Aorta (tissue), 5 donors: ENCODE measurements around the gene BMS1. TPM values are rescaled to one million over a fixed set of nuclear protein-coding genes. Genes with fewer than 3 reads are reported as not detected.
"Not testable (repeated sequence)": the region's sequence is repeated elsewhere in the genome, so short reads cannot be mapped to it uniquely, and the experiment has no call there.

ENCODE experiments used
- ATAC-seq: fragments of 200-7000 bp; cut with Tn5 transposase; one replicate; pipeline ENCODE4 v1.9.1; 2022; ENCODE audit warnings: moderate library complexity; ENCODE audit not compliant: low FRiP score
- DNase-seq, 2 donors: peaks; one replicate each; pipeline ENCODE4 v3.0.0-alpha.2; 2020
- H3K27ac ChIP-seq, 2 donors: one replicate each; pipeline ENCODE4 v1.5.1; 2013; ENCODE audit warnings: low read length in 2 of 2, mild to moderate bottlenecking in 2 of 2, moderate library complexity in 2 of 2, control low read depth in 1 of 2, inconsistent platforms in 1 of 2, low read depth in 1 of 2
- H3K27me3 ChIP-seq, 2 donors: one replicate each; pipeline ENCODE4 v1.6.1; 2013; ENCODE audit warnings: control low read depth in 1 of 2, low read length in 1 of 2, mild to moderate bottlenecking in 1 of 2, moderate library complexity in 1 of 2; ENCODE audit not compliant: insufficient read depth in 2 of 2, control insufficient read depth in 1 of 2
- H3K36me3 ChIP-seq, 2 donors: one replicate each; pipeline ENCODE4 v1.6.1; 2013; ENCODE audit warnings: control low read depth in 1 of 2, low read length in 1 of 2, mild to moderate bottlenecking in 1 of 2; ENCODE audit not compliant: insufficient read depth in 2 of 2, control insufficient read depth in 1 of 2
- H3K4me1 ChIP-seq, 2 donors: one replicate each; pipeline ENCODE4 v1.6.1; 2013; ENCODE audit warnings: low read length in 2 of 2, control low read depth in 1 of 2, mild to moderate bottlenecking in 1 of 2, moderate library complexity in 1 of 2; ENCODE audit not compliant: insufficient read depth in 2 of 2, control insufficient read depth in 1 of 2
- H3K4me3 ChIP-seq, 2 donors: one replicate each; pipeline ENCODE4 v1.5.1; 2013; ENCODE audit warnings: low read length in 2 of 2, control low read depth in 1 of 2, mild to moderate bottlenecking in 1 of 2
- H3K9me3 ChIP-seq: one replicate; pipeline ENCODE4 v1.6.1; 2013; ENCODE audit warnings: mild to moderate bottlenecking, low read length; ENCODE audit not compliant: control insufficient read depth
- WGBS, 2 donors: extraction: QIAGEN DNeasy Blood & Tissue Kit; methylation state at CpG; one replicate each; pipeline ENCODE4 v1.1.7; 2013; 5-methylcytosine and 5-hydroxymethylcytosine counted together
- intact Hi-C, 2 donors: fragments of 100-400 bp; cut with DNase I; formaldehyde crosslinking; loops; one replicate each; pipeline versions ENCODE4 v1.14.2 to v1.15.0; 2022
- long read RNA-seq, 2 donors: library from polyadenylated mRNA; unstranded; transcript quantifications; one replicate each; pipeline ENCODE4 v2.0.0, GENCODE V29; 2020 to 2021
- polyA plus RNA-seq, 2 donors: library from polyadenylated mRNA; stranded (reverse); fragments of 200-250 nt; gene quantifications; one replicate each; pipeline ENCODE4 v1.2.3, GENCODE V29; 2013
- total RNA-seq, 2 donors: library from RNA; stranded (reverse); fragmentation: NEBNext Ultra II Directional; extraction: Animal tissue kit (Norgen Biotek cat#: 25700); gene quantifications; one replicate each; pipeline ENCODE4 v1.2.1, GENCODE V29; 2021
- donor health status: healthy with polysubstance abuse.
- donor health status: Bipolar disorder and iron deficiency.
- donor health status: DM: no; HTN: no; CAD: no.
- donor health status: DM: no; HTN: no; CAD: no.
- donor health status: DM: yes; HTN: yes; CAD: no.

BMS1 gene
- total RNA-seq (10 to 100 TPM; 12.8 to 13.4 TPM), polyA plus RNA-seq (1 to 10 TPM; 4.3 to 8.5 TPM)
- long read RNA-seq, donor 1, partial matches to known transcripts = 142 of 175 reads
- long read RNA-seq, donor 1, other reads (novel, unspliced or antisense) = 33 of 175 reads
- long read RNA-seq, donor 2, full-length matches to known transcripts = 2 of 13 reads
- long read RNA-seq, donor 2, partial matches to known transcripts = 9 of 13 reads
- long read RNA-seq, donor 2, other reads (novel, unspliced or antisense) = 2 of 13 reads

- Histone ChIP-seq H3K4me3 (peak within 1 kb of the TSS; percentile 49 to 69), H3K27ac (peak within 1 kb of the TSS; percentile 9 to 79), H3K4me1 (no peaks in the 10 kb centered on the region), H3K36me3 (peaks cover 0 to 5% of the 10 kb centered on the region in 2 donors), H3K27me3 (no peaks in the 10 kb centered on the region), H3K9me3 (no peaks in the 10 kb centered on the region)
- peak; percentile 93 for DNase-seq
- peak; percentile 97 for ATAC-seq
- intact Hi-C loops = loop anchor here in 1 of 2 donors (2.0 to 10.0 kb wide), 2 partner anchors 28 to 352 kb away; partner anchors contain the start of gene CSGALNACT2
- 0 to 1% methylated on average over 58 to 60 of the region's 60 CpGs for WGBS, 2 donors
These were observed at the start of gene BMS1 for GRCh38 chr10:42782446-42783180. TSS of gene BMS1 (plus strand) at chr10:42782795. CDS start at chr10:42784395, 1,600 bp downstream.

DNA sequence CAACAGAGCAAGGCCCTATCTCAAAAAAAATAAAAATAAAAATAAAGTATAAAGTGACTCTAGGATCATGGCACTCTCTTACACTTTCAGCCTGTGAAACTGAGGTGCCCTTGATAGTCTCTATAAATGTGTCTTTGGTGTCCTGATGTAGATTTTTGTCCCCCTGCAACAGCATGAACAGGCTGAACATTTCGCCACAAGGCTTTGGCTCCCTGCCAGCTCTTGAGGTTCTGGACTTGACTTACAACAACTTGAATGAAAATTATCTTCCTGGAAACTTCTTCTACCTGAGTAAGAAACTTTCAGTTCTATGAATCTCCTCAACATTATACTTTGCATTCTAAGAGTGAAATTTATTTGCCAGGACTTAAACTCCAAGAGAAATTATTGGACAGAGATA, 48.1 kb upstream of the BMS1 start:
- no peak for ATAC-seq
- 18 to 22% methylated on average over 1 of the region's 1 CpG for WGBS, 2 donors

GRCh38 chr10:42738679-42739078, 43.9 kb upstream of the BMS1 start:
- Histone ChIP-seq H3K4me1 (no peaks in the 10 kb centered on the region), H3K27ac (no peak overlapping the region), H3K9me3 (peaks cover 3% of the 10 kb centered on the region), H3K36me3 (no peaks in the 10 kb centered on the region), H3K27me3 (no peaks in the 10 kb centered on the region), H3K4me3 (no peak overlapping the region)
- intact Hi-C loops = no loop called here
- ATAC-seq = no peak
- no peak for DNase-seq
- 65 to 72% methylated on average over 3 of the region's 3 CpGs for WGBS, 2 donors

More for the DNA sequence above, 48.1 kb upstream of the BMS1 start:
- H3K4me1 ChIP-seq = no peaks in the 10 kb centered on the region
- H3K36me3 ChIP-seq = no peaks in the 10 kb centered on the region
- H3K27ac ChIP-seq = no peak overlapping the region
- intact Hi-C loops = no loop called here
- H3K9me3 ChIP-seq = no peaks in the 10 kb centered on the region
- H3K27me3 ChIP-seq = no peaks in the 10 kb centered on the region
- H3K4me3 ChIP-seq = no peak overlapping the region
- no peak for DNase-seq

DNA sequence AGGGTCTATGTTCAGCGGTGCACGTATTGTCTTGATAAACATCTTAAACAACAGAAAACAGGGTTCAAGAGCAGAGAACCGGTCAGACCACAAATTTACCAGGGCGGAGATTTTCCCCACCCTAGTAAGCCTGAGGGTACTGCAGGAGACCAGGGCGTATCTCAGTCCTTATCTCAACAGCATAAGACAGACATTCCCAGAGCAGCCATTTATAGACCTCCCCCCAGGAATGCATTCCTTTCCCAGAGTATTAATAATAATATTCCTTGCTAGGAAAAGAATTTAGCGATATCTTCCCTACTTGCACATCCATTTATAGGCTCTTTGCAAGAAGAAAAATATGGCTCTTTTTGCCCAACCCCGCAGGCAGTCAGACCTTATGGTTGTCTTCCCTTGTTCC, 41.1 kb upstream of the BMS1 start:
- H3K4me1 ChIP-seq, DNase-seq, H3K36me3 ChIP-seq, H3K9me3 ChIP-seq, intact Hi-C loops, H3K4me3 ChIP-seq, ATAC-seq, H3K27ac ChIP-seq, H3K27me3 ChIP-seq: not testable (repeated sequence)
- 90% methylated on average over 7 of the region's 7 CpGs for WGBS, 2 donors

DNA sequence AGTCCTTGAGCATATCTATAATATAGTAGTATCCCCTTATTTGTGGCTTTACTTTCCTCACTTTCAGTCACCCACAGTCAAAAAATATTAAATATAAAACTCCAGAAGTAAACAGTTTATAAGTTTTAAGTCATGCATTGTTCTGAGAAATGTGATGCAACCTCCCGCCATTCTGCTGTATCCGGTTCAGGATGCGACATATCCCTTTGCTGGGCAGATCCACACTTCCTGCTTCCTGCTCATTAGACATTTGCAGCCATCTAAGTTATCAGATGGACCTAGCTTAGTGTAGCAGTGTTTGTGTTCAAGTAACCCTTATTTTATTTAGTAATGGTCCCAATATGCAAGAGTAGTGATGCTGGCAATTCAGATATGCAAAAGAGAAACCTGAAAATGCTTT, 38.9 kb upstream of the BMS1 start:
- H3K9me3 ChIP-seq = peaks cover 3% of the 10 kb centered on the region
- no peak for ATAC-seq
- no peak overlapping the region for H3K27ac ChIP-seq
- no peaks in the 10 kb centered on the region for H3K36me3 ChIP-seq
- DNase-seq = no peak
- intact Hi-C loops = no loop called here
- no peak overlapping the region for H3K4me3 ChIP-seq
- no peaks in the 10 kb centered on the region for H3K4me1 ChIP-seq
- H3K27me3 ChIP-seq = no peaks in the 10 kb centered on the region
- WGBS, 2 donors = 86 to 93% methylated on average over 3 of the region's 3 CpGs

DNA sequence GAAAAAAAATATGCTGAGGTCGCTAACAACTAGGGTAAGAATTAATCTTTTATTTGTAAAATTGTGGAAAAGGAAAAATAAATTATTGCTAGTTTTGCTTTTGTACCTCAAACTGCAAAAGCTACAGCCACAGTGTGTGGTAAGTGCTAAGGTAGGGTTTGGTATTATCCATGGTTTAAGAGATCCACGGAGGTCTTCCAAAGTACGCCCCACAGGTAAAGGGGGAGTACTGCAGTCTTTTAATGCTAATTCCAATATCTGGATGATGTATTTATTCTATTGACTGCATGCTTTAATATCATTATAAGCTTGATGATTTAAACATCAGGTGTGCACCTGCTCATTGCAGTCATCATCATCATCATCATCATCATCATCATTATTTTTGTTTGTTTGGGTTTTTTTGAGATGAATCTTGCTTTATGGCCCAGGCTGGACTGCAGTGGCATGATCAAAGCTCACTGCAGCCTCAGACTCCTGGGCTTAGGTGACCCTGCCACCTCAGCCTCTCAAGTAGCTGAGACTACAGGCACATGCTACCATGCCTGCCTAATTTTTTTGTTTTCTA, 38.4 kb upstream of the BMS1 start:
- no peak for ATAC-seq
- Histone ChIP-seq H3K27me3 (no peaks in the 10 kb centered on the region), H3K36me3 (no peaks in the 10 kb centered on the region), H3K9me3 (peaks cover 3% of the 10 kb centered on the region), H3K4me1 (no peaks in the 10 kb centered on the region), H3K27ac (no peak overlapping the region), H3K4me3 (no peak overlapping the region)
- 52 to 65% methylated on average over 3 of the region's 3 CpGs for WGBS, 2 donors
- DNase-seq = no peak
- intact Hi-C loops = no loop called here

DNA sequence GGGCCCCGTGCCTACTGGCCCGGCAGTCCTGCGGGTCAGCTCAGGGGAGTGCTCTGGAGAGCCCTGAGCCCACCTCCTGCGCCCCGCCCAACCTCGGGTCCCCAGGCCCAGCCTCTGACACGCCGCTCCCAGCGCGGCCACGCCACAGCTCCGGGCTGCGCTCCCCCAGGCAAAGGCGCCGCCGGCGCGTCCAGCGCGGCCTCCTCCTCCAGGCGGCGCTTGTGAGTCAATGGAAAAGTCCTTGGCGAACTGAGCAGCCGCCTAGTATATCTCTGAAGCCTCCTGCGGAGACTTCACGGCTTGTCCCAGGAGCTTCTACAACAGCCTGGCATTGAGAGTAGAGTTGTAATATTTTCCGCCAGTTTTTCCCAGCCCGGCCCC, 29.5 kb upstream of the BMS1 start:
- WGBS, 2 donors = 1 to 2% methylated on average over 26 to 28 of the region's 28 CpGs

GRCh38 chr10:42753507-42754154, 29.0 kb upstream of the BMS1 start:
- intact Hi-C loops = loop anchor here (2.0 to 10.0 kb wide), 4 partner anchors 29 to 351 kb away; partner anchors contain the start of genes BMS1 (in 1 of the 2) and ZNF33B (in 1 of the 2)
- Histone ChIP-seq H3K9me3 (no peaks in the 10 kb centered on the region), H3K27me3 (no peaks in the 10 kb centered on the region), H3K27ac (no peak overlapping the region), H3K4me3 (peak overlapping the region; percentile 19 to 38), H3K4me1 (no peaks in the 10 kb centered on the region), H3K36me3 (no peaks in the 10 kb centered on the region)
- DNase-seq (peak in 1 of 2 donors; percentile 53), ATAC-seq (peak; percentile 37)
- WGBS, 2 donors = 1% methylated on average over 46 to 51 of the region's 51 CpGs

More for the DNA sequence above, 29.5 kb upstream of the BMS1 start:
- no peak overlapping the region for H3K27ac ChIP-seq
- H3K27me3 ChIP-seq = no peaks in the 10 kb centered on the region
- DNase-seq (peak; percentile 82 to 94), ATAC-seq (peak; percentile 93)
- H3K4me1 ChIP-seq = no peaks in the 10 kb centered on the region
- H3K4me3 ChIP-seq = peak overlapping the region in 1 of 2 donors; percentile 38
- H3K9me3 ChIP-seq = no peaks in the 10 kb centered on the region
- intact Hi-C loops = loop anchor here (2.0 to 10.0 kb wide), 3 partner anchors 118 to 352 kb away; partner anchors contain the start of gene ZNF33B (in 1 of the 2)
- H3K36me3 ChIP-seq = no peaks in the 10 kb centered on the region
